NCI-H128 (cell line): ENCODE results near the gene VSNL1.

Source experiments
- DNase-seq: peaks from one replicate; lab custom pipeline; 2025; ENCODE audit not compliant: unreplicated experiment; lab: John Stamatoyannopoulos, UW

Gene VSNL1

DNA sequence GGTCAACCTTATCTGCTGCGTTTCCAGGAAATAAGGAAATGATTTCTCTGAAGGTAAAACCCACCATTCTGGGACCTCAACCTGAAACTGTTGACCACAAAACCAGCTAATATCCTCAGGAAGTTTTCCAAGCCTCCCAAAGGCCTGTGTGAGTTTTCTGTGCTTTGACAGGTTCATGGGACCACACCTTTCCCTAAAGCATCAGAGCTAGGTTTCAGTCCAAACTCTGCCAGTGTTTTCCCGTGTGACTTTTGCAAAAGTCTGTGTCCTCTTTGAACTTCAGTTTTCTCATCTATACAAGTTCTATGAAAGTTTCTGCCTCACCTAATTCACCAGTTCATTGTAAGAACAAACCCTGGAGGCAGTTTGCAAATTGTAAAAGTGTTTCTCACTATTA lies 39.8 kb downstream of the VSNL1 start:
- no peak for DNase-seq

DNA sequence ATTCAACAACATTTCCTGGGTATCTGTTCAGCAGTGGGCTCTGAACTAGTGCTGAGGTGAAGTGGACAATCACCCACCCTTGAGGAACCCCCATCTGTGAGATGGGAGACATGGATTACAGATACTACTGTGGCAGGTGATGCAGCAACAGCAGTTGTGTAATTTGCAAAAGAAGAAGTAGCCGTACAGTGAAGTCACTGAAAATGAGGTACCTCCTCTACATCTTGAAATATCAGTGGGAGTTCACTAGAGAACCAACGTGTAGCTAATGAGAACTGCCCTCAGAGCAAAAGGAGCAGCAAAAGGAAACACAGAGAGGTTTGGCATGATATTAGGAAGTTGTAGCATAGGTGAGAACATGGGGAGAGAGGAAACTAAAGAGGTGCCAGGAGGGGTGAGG lies 41.3 kb downstream of the VSNL1 start:
- no peak for DNase-seq

DNA sequence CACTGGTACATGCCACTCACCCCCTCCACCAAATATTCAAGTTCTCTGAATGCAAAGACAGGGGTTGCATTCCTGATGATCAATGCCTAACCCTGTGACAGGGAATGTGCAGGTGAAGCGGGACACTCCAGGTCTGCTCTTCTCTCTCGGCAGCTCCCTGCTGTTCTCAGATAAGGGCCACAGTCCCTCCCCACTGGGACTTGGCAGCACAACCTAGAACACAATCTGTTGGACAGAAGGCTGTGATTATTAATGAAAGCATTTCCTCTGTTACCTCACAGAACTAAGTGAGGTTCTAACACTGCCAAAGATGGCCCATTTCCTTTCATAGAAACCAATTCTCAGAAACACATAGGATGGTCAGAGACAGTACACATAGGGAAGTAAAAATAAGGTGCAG lies 42.7 kb downstream of the VSNL1 start:
- DNase-seq = no peak

DNA sequence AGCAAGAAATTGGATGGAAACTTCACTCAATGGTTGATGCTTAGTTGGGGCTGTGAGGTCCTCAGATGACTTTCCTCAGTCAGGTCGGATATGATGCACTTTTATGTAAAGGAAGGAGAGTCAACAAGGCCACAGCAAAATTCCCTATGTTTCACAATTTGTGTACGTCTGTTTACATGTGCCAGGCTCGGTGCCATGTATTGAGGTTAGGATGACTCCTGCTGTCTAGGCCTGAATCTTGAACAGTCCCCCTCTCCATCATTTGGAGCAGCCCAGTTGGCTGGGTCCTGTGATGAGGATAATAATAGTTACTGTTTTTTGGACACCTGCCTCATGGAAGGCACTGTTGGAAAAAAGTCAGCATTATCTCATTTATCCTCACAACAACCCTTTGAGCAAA lies 43.1 kb downstream of the VSNL1 start:
- DNase-seq = no peak

DNA sequence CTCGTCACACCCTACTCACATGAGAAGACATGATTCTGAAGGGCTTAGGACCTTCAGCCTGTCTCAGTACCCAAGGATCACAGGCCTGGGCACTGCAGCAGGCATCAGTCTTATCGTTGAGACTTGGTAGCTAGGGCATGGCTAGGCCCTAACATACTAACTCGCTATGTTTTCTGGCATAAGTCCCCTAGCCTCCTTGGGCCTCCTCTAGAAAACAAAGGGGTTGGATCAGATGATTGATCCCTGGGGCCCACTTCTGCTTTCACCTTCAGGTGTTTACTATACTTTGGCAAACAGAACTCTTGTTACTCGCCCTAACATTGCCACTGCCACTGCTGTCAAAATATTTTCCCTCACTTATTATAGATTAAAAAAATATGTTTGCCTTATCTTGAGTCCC lies 44.2 kb downstream of the VSNL1 start:
- DNase-seq = no peak

DNA sequence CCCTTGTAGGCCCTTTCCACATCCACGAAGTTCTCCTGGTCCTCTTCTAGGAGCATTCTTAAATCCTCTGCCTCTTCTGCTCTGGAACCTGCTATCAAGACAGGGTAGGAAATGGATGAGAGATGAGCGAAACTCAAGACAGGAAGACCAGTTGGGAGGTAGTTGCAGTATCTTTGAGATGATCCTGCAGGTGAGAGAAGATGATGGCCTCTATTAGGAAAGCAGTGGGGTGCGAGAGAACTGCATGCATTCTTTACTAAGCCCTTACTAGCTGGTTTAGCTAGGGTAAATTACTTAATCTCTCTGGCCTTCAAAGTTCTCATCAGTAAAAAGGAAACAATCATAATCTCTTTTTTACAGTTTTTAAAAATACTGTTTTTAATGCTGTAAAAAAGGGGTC lies 47.0 kb downstream of the VSNL1 start:
- no peak for DNase-seq

DNA sequence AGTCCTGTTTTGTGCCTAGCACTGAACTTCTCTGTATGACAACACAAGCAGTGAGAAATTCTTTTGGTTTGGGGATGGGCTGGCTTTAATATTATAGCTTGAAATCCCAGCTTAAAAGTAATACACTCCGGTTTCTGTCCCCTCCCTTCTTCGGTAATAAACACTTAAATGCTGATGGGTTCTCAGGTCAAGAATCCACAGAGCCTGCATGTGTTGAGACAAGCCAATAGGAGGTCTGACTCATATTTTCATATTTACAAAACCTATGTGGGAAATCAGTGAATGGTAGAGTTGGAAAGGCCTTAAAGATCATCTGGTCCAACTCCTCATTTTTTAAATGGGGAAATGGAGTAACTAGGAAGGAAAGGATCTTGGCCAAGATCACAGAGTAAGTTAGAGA lies 47.5 kb downstream of the VSNL1 start:
- DNase-seq = no peak

DNA sequence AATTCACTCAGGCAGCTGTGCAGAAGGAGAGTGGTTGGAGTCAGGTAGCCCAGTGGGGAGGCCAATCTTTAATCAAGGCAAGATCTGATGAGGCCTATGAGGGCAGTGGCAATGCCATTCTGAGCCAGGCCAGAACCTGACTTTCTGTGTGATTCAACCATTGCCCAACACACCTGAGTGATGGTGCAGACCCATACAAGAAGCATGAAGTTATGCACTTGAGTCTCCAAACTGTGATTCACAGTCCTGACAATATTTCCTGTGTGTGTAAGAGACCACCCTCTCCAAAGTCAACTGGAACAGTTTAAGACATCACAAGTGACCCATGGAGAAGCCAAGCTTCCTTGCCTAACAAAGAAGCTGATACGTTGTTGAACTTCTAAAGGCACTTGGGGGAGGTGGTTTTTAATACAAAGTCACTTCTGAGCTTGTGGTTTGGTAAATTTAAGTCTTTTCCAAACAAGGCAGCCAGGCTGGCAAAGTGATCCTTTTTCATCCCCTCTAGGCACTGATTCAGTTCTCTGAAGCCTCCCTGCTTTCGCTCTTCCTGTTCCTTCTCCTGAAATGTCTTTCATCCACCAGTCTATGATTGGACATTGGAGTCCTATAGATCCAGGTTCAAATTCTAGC lies 49.0 kb downstream of the VSNL1 start:
- no peak for DNase-seq

DNA sequence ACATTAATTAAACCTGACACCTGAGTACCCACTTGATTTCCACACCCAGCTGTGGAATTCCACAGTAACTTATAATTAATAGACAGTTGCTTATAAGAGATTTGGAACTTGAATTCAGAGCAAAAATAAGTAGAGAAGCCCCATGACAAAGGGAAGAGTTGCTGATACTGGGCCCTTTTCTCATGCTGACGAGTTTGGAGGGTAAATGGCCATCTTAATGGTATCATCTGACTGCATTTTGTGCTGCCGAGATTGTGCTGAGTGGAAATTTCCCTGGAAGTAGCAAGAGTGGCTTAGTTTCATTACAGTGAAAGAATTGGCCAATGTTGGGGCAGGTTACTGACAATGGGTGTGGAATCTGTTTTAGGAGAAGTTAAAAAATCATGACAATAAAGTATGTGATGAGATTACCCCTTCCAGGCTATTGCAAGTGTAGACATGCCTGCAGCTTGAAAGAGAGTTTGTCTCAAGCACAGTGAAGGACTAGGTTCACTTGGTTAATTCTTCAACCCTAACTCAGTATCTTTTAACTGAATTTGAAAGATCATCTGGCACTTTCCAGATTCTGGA lies 49.9 kb downstream of the VSNL1 start:
- no peak for DNase-seq

DNA sequence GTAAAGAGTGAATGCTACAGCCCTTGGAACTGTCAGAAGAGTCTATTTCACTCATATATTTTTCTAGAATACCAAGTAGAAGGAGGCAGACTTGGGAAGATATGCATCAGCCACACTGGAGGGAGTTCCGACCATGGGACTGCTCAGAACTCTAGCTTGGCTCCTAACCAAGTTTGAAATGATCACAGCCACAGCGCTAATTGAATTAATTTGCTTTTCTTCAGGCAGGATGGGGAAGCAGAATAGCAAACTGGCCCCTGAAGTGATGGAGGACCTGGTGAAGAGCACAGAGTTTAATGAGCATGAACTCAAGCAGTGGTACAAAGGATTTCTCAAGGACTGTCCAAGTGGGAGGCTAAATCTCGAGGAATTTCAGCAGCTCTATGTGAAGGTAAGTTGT lies 51.4 kb downstream of the VSNL1 start:
- DNase-seq = no peak

DNA sequence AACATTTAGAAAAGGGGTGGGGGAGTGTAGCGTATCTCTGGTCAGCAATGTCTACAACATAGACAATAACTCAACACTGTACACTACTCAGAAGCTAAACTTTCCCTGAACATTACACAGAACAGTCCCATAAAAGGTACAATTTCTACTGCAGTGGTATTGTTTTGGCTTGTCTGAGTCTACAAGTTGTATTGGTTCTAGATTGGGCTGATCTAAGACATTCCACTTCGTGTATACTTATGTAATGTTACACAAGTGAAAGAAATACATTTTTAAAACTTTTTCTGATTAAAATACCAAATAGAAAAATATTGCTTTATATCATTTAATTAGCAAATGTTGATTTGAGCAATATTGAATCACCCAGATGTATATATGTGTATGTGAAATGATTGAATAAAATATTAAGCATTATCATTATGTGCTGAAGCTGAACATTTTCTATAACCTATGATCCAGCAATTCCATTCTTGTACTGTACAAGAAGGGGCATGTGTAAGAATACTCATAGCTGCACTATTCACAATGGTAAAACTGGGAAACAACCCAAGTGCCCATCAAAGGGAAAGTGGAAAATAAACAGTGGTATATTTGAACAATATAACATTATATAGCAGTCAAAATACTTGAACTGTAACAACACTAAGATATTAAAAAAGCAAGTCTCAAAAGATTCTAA lies 52.4 kb downstream of the VSNL1 start:
- DNase-seq = no peak

DNA sequence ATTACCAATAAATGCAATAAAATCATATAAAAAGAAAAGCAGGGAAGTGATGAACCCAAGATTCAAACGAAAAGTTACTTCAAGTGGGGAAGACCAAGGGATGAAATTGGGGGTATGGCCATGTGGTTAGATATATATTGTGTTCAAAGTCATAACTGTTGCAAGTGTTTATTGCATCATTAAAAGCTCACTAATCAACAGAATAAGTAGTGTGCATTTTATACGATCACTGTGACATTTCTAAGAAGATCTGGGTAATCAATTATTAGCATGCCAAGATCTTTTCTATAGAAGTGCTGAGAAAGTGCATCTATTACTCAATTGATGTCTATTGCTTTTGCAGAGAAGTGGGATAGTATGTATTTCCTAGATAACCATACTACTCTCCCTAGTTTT lies 52.9 kb downstream of the VSNL1 start:
- no peak for DNase-seq

DNA sequence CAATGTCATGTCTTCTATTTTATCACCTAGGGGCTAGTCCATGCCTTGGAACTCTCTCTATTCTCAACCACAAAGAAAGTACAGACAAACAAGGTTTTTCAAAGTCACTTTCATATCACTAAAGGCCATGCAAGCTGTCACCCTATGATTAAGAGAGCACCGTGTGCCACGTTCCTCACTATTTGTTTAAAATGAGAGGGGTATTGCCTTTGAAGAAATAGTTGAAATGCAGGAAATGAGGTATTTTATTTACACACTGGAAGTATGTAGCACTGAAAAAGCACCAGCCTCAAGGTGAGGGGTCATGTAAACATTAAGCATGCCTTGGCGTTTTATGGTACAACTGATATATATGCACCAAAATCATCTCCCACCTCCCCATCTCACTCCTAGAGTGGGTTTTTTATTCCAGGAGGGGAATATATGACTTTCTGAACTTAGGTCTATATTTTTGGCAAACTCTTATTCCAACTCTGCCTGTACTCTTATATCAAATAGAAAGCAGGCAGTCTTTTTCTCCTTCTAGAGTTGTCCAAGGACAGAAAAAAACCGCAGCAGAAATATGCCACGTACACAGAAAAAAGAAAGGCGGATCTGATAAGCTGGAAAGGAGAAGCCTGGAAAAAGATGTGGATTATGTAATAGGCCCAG lies 53.5 kb downstream of the VSNL1 start:
- no peak for DNase-seq

DNA sequence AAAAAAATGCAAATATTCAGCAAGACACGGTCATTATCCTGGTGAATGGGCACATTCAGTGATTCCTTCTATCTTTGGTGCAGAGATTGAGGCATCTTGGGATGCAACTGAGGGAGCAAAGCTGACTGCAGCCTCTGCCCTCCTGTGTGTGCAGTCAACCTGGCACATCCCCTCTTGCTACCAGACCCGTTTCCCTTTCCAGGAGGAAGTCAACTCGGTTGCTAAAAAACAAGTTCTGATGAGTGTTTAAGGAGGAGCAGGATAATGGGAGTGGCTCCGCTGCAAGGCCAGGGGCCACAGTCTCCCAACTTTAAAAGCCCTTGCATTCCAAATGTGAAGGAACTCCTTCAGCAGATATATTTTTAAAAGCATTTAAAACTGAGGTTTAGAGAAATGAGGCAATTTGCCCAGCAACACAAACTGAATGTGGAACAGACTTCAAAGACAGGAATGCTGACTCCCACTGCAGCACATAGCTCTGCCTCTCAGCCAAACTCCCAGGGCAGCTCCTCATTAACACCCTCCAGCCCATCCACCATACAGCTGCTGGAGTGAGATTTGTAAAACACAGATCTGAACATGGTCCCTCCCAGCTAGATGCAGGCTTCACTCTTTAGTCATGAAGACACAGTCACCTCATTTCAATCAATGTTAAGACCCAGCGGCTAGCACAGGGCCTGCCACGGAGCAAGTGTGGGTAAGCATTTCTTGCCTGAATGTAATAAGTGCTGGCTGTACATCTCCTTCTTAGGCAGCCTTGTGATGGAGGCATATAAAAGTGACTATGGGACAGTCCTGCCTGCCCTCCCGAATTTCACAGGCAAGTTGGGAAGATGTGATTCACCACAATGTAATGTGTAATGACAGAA lies 54.3 kb downstream of the VSNL1 start:
- DNase-seq = no peak

DNA sequence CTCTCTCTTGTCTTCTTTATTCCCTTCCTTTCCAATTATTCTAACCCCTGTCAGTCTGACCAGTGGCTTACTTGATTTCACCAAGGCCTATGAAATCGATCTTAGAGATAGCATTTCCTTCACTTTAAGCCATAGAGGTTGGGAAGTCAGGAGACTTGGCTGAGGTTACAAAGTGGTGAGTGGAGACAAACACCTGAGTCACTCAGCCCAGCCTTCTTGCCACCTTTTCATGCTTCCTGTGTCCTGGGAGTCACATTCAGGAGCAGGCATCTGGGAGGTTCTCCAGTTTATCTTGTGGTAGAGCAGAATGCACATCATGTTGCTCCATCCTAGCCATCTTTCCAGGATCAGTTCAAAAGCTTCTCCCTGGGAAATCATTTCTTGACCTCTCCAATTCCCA lies 59.1 kb downstream of the VSNL1 start:
- DNase-seq = no peak

DNA sequence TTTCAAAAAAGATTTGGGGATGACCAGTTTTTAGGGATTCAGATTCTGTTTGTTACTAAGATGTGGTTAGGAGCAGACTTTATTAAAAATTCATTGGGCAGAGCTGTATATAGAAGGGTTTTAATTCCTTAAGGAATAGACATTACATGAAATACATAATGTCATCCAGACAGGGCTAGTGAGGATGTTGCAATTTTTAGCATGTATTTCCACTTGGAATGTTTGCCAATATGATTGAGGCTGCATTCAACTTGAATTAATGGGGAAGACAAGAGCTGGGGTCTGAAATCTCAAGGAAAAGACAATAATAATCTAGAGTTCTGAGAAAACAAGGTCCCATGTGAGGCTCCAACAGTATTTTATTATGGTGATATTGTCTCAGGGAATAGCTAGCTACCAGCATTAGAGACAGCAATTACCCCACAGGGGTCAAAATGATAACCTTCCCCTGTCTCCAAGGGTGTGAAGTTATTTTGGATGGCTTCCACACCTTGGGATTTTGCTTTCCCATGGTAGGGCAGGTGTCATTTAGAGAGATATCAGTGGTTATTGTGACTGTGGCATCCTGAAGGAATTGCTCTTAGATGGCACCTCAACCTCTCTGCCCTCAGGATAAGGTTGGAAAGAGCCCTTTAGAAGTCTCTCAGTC lies 60.2 kb downstream of the VSNL1 start:
- DNase-seq = no peak

DNA sequence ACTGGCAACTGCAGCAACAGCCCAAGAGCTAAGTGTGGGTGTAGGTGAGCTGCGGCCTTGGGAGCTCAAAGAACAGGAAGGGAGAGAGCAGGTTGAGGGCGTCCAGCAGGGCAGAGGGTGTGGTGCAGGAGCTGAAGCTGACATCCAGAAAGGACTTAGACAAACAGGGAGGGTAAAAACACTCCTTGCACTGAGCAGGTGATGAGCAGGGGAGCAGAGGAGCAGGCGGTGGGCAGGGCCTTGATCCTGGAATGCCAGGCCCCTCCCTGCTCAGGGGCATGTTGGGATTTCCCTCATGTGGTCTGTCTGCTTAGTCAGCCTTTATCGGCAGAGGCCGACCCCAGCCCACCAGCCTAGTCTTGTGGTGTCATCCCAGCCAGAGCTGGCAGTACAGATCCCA lies 63.6 kb downstream of the VSNL1 start:
- no peak for DNase-seq

DNA sequence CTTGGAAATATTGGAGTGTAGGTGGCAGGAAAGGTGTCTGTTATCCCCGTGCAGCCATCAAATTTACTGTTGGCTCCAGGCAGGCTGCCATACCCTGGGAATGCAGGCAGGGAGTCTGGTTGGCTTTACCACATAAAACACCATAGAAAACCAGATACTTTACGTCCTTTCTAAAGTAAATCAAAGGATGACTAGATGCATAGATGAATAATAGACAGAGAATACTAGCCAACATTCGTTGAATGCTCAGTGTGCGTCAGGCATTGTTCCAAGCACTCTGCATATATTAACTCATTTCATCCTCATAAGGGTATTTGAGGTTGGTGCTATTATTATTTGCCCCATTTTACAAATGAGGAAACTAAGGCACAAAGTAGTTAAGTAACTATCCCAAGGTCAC lies 65.2 kb downstream of the VSNL1 start:
- no peak for DNase-seq

DNA sequence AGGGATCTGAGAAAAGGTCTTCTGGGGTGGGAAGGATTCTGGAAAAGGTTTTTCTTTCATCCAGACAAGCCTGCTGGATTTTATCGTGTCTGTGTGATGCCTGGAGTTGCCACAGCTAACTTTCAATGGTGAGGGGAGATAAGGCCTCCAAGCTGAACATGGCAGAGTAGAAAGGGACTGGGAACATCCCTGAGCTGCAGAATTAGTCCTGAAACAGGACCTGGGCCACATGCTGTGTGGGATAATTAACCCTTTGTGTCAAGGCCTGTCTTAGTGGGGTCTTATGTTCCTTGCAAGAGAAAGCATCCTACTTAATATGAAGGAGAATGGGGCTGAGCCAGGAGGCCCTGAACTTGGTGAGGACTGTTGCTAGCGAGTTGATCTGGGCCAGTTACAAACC lies 66.4 kb downstream of the VSNL1 start:
- DNase-seq = no peak

DNA sequence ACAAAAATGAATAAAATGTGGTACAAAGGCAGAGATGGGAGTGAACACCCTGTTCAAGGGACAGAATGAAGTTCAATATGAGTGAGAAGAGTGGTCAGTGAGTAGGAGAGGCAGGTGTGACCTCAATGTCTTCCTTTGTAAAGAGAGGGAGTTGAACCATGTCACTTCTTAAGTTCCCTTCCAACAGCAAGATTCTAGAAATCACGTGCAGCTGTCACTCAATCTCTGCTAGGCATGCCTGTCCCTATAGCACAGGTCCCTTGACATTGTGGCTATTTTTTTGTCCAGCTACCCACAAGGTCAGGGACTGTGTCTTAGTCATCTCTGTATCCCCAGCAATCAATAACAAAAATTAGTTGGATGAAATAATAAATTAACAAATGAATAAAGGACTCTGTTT lies 66.9 kb downstream of the VSNL1 start:
- DNase-seq = no peak

DNA sequence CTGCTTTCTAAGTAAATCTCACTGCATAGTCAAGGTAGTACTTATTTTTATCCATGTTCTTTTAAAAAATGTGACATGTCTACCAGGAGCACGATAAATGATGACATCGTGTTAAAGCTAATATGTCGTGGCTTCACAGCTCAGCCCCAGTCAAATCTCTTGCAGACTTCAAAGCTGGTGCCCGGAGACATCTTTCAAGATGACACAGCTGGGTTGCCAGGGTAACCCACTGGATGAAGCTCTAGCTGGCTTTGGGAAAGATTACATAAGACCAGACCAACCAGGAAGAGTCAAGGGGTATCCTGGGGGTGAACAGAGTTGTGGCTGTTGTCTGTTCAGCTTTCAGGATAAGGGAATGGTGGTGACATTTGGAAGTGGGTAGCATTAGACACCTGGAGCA lies 67.8 kb downstream of the VSNL1 start:
- DNase-seq = no peak
